ENCODE measurements around the gene DNMT3A. TPM values are rescaled to one million over a fixed set of nuclear protein-coding genes. Genes with fewer than 3 reads are reported as not detected.

DNMT3A gene
- total and polyA plus RNA-seq, 2 experiments from 2014 or later, result 47.2 to 80.4 TPM

DNA sequence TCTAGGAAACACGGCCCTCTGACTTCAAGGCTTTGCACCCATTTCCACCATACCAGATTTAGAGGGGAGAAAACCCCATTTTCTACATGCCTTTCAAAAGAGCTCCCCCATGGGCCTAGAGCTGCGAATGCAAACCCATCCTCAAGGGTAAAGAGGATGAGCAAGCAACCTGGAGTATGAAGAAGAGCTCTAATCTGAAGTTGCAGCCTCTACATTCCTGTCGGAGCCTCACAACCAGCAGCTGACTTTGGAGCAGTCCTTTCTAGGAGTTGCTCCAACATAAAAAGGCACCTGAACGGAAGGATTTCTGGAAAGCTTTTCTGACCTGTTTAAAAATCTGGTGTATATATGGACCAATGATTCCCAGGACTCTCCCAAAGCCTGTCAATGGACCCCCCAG is 91.9 kb downstream of the DNMT3A start:
- Mint-ChIP-seq H3K27ac (peak overlapping the region; percentile 54), H3K27me3 (ENCODE audit: insufficient read depth, low read depth, poor library complexity) (peaks cover 14% of the 10 kb centered on the region), H3K4me3 (peak overlapping the region; percentile 94), H3K4me1 (peaks cover 43% of the 10 kb centered on the region), H3K9me3 (peaks cover 10% of the 10 kb centered on the region; the same call in 2 of the 3 replicates), H3K36me3 (ENCODE audit: low read depth) (peaks cover 77% of the 10 kb centered on the region)
- H3K4me2 ChIP-seq, result peak overlapping the region; percentile 97
- peaks cover 17% of the 10 kb centered on the region for H3K36me3 ChIP-seq (ENCODE audit: insufficient read depth)
- peaks cover 53% of the 10 kb centered on the region for H3K79me2 ChIP-seq (replicated peaks; ENCODE audit: insufficient read depth)
- no peak overlapping the region for H2AFZ ChIP-seq
- H3K27me3 ChIP-seq (ENCODE audit: insufficient read depth), result no peaks in the 10 kb centered on the region
- peaks cover 11% of the 10 kb centered on the region for H3F3A ChIP-seq (replicated peaks; ENCODE audit: low read depth)
- H3K9me2 ChIP-seq (ENCODE audit: insufficient read depth), result no peaks in the 10 kb centered on the region
- H3K4me1 ChIP-seq (ENCODE audit: insufficient read depth), result peaks cover 33% of the 10 kb centered on the region
- peak overlapping the region; percentile 95 for H3K4me3 ChIP-seq
- peaks cover 31% of the 10 kb centered on the region for H4K20me1 ChIP-seq (replicated peaks; ENCODE audit: insufficient read depth)
- ATAC-seq, result no peak
- TF ChIP-seq, protein P1, sequence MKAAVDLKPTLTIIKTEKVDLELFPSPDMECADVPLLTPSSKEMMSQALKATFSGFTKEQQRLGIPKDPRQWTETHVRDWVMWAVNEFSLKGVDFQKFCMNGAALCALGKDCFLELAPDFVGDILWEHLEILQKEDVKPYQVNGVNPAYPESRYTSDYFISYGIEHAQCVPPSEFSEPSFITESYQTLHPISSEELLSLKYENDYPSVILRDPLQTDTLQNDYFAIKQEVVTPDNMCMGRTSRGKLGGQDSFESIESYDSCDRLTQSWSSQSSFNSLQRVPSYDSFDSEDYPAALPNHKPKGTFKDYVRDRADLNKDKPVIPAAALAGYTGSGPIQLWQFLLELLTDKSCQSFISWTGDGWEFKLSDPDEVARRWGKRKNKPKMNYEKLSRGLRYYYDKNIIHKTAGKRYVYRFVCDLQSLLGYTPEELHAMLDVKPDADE (IDR thresholded peaks at IDR 0.05), result no peak
- TF ChIP-seq NANOG (IDR thresholded peaks at IDR 0.05; ENCODE audit: borderline replicate concordance), result no peak
- TF ChIP-seq EZH2phosphoT487 (IDR thresholded peaks at IDR 0.05; ENCODE audit: unreplicated experiment), result no peak
- TF ChIP-seq ZNF331 (CRISPR knock-in tag; IDR thresholded peaks at IDR 0.05; ENCODE audit: low read depth), result no peak
- TF ChIP-seq, protein P2, sequence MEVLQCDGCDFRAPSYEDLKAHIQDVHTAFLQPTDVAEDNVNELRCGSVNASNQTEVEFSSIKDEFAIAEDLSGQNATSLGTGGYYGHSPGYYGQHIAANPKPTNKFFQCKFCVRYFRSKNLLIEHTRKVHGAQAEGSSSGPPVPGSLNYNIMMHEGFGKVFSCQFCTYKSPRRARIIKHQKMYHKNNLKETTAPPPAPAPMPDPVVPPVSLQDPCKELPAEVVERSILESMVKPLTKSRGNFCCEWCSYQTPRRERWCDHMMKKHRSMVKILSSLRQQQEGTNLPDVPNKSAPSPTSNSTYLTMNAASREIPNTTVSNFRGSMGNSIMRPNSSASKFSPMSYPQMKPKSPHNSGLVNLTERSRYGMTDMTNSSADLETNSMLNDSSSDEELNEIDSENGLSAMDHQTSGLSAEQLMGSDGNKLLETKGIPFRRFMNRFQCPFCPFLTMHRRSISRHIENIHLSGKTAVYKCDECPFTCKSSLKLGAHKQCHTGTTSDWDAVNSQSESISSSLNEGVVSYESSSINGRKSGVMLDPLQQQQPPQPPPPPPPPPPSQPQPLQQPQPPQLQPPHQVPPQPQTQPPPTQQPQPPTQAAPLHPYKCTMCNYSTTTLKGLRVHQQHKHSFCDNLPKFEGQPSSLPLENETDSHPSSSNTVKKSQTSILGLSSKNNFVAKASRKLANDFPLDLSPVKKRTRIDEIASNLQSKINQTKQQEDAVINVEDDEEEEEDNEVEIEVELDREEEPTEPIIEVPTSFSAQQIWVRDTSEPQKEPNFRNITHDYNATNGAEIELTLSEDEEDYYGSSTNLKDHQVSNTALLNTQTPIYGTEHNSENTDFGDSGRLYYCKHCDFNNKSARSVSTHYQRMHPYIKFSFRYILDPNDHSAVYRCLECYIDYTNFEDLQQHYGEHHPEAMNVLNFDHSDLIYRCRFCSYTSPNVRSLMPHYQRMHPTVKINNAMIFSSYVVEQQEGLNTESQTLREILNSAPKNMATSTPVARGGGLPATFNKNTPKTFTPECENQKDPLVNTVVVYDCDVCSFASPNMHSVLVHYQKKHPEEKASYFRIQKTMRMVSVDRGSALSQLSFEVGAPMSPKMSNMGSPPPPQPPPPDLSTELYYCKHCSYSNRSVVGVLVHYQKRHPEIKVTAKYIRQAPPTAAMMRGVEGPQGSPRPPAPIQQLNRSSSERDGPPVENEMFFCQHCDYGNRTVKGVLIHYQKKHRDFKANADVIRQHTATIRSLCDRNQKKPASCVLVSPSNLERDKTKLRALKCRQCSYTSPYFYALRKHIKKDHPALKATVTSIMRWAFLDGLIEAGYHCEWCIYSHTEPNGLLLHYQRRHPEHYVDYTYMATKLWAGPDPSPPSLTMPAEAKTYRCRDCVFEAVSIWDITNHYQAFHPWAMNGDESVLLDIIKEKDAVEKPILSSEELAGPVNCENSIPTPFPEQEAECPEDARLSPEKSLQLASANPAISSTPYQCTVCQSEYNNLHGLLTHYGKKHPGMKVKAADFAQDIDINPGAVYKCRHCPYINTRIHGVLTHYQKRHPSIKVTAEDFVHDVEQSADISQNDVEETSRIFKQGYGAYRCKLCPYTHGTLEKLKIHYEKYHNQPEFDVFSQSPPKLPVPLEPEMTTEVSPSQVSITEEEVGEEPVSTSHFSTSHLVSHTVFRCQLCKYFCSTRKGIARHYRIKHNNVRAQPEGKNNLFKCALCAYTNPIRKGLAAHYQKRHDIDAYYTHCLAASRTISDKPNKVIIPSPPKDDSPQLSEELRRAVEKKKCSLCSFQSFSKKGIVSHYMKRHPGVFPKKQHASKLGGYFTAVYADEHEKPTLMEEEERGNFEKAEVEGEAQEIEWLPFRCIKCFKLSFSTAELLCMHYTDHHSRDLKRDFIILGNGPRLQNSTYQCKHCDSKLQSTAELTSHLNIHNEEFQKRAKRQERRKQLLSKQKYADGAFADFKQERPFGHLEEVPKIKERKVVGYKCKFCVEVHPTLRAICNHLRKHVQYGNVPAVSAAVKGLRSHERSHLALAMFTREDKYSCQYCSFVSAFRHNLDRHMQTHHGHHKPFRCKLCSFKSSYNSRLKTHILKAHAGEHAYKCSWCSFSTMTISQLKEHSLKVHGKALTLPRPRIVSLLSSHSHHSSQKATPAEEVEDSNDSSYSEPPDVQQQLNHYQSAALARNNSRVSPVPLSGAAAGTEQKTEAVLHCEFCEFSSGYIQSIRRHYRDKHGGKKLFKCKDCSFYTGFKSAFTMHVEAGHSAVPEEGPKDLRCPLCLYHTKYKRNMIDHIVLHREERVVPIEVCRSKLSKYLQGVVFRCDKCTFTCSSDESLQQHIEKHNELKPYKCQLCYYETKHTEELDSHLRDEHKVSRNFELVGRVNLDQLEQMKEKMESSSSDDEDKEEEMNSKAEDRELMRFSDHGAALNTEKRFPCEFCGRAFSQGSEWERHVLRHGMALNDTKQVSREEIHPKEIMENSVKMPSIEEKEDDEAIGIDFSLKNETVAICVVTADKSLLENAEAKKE (CRISPR knock-in tag; IDR thresholded peaks at IDR 0.05), result no peak
- DNase-seq (ENCODE audit: low spot score), result peak; percentile 22
- 0 out of 2 replicates have a peak overlapping the region, but pooled peaks have one; percentile 81 for H3K27ac ChIP-seq (ENCODE audit: low read depth)

All from GM23338 (cell line).